ENCODE data around the gene PTPRE.

- TF ChIP-seq POLR2AphosphoS5 (IDR thresholded peaks at IDR 0.05) (no peak), CTCF (IDR thresholded peaks at IDR 0.05) (no peak)
Observed at GRCh38 chr10:127980898-127981297, 74.0 kb downstream of the PTPRE start.

Data from breast epithelium (tissue), 3 donors.